IPS-NIHi7 (cell line): ENCODE measurements around the gene STK16.
"Not testable (repeated sequence)": the region's sequence is repeated elsewhere in the genome, so short reads cannot be mapped to it uniquely, and the experiment has no call there.

Experiments used
- DNase-seq: peaks from one replicate; pipeline ENCODE4 v3.0.0; 2012; ENCODE audit warnings: mixed read lengths; ENCODE audit errors: extremely low spot score

STK16 gene, protein sequence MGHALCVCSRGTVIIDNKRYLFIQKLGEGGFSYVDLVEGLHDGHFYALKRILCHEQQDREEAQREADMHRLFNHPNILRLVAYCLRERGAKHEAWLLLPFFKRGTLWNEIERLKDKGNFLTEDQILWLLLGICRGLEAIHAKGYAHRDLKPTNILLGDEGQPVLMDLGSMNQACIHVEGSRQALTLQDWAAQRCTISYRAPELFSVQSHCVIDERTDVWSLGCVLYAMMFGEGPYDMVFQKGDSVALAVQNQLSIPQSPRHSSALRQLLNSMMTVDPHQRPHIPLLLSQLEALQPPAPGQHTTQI

DNA sequence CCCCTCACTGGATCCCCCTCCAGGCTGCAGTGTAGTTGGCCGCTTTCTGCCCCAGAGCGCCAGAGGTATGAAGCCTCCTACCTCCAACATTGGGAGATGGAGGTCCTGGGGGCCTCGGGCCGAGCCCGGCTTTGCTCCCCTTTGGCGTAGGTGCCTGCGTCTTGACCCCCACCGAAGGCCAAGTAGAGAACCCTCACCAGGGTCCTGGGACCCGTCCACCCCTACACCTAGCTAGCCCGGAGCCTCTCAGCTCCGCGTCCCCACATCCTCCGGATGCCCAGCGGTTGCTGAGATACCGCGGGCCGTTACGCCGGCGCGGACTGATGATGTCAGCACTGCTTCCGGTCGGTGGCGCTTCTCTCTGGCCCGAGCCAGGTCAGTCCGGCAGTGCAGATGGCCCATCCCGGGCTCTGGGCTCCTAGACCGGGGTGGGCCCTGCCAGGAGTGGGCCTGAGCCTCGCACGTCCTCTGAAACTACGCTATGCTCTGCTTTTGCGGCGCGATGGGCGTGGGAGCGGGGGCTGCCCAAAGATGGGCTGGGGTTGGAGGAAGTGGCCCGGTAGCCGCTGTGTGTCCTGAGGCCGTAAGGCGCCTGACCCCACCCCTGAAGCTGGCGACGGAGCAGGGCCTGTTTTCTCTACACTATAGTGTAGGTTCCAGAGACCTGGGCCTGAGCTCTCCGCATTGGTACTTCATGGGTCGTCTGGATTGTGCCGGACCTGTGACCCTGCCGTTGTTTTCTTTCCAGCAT is at the start of gene STK16, which contains the start of gene GLB1L:
STK16 (plus strand) TSS at position 332 of the 751 bp plus-strand sequence. CDS start 521 bp downstream, outside the sequence.
GLB1L (minus strand) TSS at position 297 of the 751 bp plus-strand sequence. CDS start 1,871 bp downstream, outside the sequence.
- peak; percentile 96 for DNase-seq

DNA sequence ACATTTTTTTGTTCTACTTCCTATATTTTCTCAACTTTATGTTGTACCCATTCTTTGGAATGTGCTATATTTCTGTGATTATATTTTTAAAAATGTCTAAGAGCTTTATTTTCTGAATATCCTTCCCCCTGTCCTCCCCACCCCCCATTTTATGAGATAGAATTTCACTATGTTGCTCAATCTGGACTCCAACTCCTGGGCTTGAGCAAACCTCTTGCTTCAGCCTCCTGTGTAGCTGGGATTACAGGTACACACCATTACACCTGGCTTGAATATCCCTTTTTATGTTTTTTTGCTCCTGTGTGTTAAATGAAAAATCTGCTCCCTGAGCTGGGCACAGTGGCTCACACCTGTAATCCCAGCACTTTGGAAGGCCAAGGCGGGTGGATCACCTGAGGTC is 47.9 kb upstream of the STK16 start:
- DNase-seq: no peak

DNA sequence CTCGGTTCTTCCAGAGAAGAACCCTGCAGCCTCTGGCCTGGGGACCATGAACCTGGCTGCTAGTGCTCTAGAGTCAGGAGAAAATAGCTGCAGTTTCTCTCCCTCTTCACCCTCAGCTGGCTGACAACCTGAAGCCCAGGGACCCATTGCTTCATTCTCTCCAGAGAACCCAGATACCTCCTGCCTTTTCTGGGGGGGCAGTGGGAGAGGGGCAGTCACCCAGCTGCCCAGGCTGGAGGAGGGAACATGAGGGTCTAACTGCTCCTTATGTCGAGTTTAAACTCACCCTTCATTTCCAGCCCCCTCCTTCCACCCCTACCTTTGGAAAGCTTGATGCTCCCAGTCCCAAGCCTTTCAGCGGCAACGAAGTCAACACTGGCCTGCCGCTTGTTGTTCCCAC is 46.3 kb upstream of the STK16 start:
- DNase-seq: no peak

DNA sequence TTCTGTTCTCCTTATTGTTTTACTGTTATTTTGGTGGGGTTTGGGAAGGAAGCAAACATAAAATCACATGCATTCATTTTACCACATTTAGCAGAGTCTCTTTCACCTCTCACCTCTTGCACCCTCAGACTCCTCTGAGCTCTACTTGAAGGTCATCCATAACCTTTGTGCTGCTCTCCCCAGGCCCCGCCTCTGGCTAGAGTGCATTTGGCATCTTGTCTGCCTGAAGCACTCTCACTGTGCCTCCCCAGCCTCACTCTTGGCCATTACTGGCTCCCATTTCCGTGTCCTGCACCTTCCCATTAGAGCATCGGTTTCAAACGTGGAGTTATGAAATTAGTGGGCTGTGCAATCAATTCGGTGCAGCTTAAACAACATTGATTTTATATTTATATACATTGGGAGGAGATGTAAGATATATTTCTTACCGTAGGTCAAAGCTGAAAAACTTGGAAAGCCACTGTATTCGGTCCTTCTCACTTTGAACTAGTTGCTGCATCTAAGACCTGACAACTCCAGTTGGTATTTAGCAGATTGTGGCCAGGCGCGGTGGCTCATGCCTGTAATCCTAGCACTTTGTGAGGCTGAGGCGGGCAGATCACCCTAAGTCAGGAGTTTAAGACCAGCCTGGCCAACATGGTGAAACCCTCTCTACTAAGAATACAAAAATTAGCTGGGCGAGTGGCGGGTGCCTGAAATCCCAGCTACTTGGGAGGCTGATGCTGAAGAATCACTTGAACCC is 45.6 kb upstream of the STK16 start:
- no peak for DNase-seq

DNA sequence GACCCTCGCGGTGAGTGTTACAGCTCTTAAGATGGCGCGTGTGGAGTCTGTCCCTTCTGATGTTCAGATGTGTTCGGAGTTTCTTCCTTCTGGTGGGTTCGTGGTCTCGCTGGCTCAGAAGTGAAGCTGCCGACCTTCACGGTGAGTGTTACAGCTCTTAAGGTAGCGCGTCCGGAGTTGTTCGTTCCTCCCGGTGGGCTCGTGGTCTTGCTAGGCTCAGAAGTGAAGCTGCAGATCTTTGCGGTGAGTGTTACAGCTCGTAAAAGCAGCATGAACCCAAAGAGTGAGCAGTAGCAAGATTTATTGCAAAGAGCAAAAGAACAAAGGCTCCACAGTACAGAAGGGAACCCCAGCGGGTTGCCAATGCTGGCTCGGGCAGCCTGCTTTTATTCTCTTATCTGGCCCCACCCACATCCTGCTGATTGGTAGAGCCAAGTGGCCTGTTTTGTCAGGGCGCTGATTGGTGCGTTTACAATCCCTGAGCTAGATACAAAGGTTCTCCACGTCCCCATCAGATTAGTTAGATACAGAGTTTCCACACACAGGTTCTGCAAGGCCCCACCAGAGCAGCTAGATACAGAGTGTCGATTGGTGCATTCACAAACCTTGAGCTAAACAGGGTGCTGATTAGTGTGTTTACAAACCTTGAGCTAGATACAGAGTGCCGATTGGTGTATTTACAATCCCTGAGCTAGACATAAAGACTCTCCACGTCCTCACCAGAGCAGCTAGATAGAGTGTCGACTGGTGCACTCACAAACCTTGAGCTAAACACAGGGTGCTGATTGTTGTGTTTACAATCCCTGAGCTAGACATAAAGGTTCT is 44.6 kb upstream of the STK16 start:
- not testable (repeated sequence) for DNase-seq

DNA sequence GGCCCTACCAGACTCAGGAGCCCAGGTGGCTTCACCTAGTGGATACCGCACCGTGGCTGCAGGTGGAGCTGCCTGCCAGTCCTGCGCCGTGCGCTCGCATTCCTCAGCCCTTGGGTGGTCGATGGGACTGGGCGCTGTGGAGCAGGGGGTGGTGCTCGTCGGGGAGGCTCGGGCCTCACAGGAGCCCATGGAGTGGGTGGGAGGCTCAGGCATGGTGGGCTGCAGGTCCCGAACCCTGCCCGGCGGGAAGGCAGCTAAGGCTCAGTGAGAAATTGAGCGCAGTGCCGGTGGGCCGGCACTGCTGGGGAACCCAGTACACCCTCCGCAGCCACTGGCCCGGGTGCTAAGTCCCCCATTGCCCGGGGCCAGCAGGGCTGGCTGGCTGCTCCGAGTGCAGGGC is 43.9 kb upstream of the STK16 start:
- not testable (repeated sequence) for DNase-seq

DNA sequence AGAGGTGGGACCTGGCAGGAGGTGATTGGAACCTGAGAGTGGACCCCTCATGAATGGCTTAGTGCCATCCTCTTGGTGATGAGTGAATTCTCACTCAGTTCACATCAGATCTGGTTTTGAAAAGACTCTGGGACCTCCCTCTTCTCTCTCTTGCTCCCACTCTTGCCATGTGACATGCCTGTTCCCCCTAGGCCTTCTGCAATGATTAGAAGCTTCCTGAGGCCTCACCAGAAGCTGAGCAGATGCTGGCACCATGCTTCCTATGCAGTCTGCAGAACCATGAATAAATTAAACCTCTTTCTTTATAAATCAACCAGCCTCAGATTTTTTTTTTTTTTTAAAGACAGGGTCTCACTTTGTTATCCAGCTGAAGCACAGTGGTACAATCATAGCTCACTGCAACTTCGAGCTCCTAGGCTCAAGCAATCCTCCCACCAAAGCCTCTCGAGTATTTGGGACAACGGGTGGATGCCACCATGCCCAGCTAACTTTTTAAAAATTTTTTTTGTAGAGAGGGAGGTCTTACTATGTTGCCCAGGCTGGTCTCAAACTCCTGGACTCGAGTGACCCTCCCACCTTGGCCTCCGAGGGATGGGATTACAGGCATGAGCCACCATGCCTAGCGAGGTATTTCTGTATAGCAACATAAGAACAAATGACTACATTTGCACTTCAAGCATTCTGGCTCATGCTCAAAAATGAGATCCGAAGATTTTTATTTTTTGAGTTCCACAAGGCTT is 40.7 kb upstream of the STK16 start:
- no peak for DNase-seq

DNA sequence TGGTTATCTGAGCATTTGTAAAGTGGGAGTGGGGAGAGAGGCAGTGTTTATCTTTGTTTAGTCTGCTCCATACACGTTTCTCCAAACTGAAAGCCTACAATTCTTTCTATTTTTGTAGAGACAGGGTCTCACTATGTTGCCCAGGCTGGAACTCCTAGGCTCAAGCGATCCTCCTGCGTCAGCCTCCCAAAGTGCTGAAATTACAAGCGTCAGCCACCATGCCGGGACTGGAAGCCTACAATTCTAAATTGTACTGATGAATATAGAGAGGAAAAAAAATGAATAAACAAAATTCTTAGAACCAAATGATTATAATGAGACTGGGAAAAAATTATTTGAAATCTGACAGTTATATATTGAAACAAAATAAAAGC is 40.1 kb upstream of the STK16 start:
- no peak for DNase-seq

DNA sequence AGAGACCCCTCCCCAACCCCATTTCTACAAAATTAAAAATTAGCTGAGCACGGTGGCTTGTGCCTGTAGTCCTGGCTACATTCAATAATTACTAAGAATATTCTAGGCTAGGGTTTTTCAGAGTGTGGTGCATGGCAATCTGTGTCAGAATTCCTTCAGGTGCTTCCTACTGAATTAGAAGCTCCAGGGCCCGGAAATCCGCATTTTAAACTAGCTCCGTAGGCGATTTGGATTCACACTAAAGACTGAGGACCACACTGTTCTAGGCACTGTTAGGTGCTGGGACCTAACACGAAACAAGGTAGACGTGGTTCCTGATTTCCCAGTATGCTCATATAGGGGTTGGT is 39.3 kb upstream of the STK16 start:
- DNase-seq: no peak

DNA sequence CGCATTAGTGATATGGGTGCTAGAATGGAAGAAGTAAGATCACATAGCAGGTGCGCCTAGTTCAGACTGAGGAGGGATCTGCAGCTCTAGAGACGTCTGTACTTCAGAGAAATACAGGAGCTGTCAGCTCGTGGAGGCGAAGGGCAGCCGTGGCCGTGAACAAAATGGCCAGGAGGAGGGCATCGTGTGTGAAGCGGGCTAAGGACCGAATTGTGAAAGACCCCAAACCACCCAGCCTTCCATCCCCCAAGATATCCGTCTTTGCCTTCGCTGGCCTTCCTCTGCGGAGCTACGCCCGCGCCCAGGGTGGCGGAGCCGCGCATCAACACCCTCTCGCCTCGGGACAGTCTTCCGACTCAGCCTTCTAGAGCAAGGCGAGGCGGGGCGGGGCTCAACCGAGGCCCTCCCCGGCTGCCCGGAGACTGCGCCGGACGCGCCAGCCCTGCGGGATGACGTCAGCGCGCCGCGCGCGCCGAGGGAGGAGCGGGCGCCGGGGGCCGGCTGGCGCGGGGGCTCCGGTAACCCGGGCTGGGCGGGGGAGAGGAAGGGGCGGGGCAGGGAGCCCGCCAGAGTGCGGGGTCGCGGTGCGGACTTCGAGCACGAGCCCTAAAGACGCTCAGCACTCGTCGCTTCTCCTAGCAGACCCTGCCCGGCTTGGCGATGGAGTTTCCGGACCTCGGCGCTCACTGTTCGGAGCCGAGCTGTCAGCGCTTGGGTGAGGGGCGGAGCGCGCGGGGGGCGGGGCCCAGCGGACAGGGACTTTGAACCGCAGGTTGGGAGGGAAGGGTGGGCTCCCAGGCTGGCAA is 38.7 kb upstream of the STK16 start, which contains the start of gene ZFAND2B:
ZFAND2B (plus strand) TSS at position 455 of the 806 bp plus-strand sequence; CDS start at position 661, 206 bp downstream.
- DNase-seq: peak; percentile 99

DNA sequence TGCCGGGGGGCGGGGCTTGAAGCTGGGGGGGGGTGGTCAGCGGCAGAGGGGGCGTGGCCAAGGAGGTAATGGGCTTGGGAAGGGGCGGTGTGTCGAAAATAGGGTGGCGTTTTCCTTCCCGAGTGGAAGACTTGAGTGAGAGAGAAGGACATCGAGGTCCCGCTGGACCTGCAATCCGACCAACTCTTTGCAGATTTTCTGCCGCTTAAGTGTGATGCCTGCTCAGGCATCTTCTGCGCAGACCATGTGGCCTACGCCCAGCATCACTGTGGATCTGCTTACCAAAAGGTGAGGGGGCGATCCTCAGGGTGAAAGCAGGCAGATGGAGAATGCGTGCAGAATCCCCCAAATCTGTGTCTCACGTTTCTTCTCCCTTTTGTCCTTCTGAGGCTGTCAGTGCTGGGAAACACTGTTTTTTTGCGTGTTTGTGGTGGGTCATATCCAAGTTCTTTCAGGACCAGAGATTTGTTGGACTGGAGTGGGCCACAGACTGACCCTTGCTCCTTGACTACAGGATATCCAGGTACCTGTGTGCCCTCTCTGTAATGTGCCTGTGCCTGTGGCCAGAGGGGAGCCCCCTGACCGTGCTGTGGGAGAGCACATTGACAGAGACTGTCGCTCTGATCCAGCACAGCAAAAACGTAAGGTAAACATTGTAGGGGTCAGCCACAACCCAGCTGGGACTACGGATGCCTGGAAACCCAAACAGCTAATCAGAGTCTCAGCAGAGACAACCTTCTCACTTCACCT is 38.0 kb upstream of the STK16 start:
- DNase-seq: peak; percentile 19

DNA sequence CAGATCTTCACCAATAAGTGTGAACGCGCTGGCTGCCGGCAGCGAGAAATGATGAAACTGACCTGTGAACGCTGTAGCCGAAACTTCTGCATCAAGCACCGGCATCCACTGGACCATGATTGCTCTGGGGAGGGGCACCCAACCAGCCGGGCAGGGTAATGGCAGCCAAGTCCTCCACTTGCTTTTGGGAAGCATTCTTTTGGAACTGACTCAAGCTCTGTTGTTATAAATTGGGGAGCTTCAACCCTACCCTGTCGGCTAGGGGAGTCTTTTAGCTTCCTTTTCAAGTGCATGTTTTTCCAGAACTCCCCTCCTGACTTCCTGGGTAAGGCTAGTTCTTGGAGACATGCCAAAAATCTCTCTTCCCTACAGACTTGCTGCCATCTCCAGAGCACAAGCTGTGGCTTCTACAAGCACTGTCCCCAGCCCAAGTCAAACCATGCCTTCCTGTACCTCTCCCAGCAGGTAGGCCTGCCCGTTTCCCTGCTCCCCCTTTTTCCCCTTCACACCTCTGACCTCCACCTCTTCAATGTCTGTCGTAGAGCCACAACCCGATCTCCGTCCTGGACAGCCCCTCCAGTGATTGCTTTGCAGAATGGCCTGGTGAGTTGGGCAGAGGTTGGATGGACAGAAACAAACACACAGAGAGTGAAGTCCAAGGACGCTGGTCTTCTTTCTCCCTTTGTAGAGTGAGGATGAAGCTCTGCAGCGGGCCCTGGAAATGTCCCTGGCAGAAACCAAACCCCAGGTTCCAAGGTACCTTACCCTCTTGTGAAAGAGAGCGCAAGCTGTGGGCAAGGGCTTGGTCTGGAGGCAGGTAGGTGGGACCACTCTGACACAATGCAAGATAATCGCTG is 37.2 kb upstream of the STK16 start:
- no peak for DNase-seq

DNA sequence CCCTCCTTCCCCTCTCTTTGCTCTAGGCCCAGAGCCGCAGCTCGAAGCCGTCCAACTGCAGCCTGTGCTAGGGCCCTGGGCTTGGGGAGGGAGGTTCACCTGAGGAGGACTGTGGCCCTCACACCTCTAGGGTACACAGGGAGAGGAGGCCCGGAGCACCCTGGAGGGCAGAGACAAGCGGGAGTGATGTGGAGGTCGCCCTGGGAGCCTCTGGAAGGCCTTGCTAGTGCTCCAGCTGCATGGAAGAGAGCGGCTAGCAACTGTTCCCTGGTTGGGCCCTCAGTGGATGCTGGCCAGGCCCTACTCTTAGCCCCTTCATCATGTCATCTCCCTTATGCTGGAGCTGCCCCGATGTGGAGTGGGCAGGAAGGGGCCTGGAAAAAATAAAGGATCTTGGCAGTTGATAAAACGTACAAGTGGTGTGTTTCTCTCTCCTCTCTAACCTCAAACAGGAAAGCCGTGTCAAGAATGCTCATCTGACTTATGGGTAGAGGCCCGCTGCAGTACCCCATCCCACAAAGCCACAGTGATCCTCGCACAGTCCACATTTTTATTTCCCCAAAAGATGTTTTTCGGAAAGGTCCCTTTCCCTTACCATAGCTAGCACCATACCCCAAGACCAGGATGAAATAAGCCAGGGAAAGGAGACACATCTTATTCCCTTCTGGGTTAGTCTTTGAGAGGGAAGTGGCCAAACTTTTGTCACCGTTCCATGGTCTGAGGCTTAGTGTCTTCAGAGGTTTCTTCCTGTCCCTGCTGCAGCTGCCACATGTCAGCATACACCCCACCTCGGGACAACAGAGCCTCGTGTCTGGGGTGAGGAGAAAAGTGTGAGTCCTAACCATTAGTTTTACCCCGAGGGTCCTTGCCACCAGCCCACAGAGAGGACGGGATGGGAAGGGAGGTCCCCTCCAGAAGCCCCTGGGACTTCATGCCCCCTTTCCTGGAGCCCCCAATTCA is 35.8 kb upstream of the STK16 start:
- no peak for DNase-seq

DNA sequence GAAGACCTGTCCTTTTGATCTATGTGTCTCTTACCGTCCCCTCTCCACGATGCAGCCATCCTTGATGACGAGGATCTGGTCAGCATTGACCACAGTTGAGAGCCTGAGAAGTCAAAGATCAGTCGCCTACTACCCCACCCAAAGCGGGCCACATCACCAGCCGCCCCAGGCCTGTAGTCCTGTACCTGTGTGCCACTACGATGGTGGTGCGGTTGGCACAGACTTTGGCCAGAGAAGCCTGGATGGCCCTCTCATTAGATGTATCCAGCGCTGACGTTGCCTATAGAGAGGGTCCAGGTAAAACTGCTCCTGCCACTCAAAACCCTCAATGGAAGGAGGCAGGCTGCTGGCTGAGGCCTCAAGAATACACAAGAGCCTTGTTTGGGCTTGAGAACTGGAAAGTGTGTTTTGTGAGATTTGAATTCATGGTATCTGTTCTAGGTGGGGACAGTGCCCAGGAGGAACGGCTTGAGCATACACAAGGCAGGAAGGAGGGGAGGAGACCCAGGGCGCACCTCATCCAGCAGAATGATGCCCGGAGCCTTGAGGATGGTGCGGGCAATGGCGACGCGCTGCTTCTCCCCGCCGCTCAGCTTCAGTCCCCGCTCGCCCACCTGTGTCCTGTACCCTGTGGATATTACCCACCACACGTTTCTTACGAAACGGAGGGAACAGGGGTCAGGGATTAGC is 34.9 kb upstream of the STK16 start:
- no peak for DNase-seq

DNA sequence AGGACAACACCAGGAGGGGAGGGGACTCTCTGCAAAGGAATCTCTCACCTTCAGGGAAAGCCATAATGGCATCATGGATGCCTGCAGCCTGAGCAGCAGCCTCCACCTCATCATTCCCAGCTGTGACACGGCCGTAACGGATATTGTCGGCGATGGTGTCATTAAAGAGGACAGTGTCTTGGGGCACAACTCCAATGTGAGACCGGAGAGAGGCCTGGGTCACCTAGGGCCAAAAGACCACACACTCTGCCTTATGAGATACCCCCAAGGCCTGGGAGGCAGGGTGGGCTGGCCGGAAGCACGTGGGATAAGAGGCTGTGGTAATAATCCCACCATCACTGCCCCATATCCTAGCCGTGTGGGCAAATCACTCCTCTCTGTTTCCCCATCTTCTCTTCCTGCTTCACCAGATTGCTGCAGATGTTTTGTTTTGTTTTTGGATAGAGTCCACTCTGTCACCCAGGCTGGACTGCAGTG is 34.4 kb upstream of the STK16 start:
- no peak for DNase-seq

DNA sequence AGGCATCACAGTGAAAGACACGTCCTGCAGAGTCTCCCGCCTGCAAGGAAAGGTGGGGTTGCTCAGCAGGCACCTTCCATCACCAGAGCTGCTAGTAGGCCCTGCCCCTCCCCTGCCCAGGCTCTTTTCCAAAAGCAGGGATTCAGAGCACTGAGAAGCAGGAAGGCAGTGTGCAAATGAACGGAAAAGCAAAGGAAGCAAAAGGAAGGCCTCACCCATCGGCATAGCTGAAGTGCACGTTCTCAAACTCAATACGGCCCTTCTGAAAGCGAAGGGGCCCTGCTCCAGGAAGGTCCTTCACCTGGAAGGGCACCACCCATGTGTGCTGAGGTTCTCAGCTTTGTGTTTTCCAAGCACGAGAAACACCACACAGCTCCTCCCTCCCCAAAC is 32.3 kb upstream of the STK16 start:
- no peak for DNase-seq
